Glutamatergic neuron (in vitro differentiated cells): ENCODE measurements around the gene MIS18A. TPM values are rescaled to one million over a fixed set of nuclear protein-coding genes. Genes with fewer than 3 reads are reported as not detected.

Source experiments
- DNase-seq: peaks from one replicate; pipeline ENCODE4 v3.0.0; 2022
- H3K27ac Mint-ChIP-seq: one replicate; pipeline ENCODE4 v1.8.0; 2020; ENCODE audit warnings: mild to moderate bottlenecking, mixed read lengths, inconsistent platforms; ENCODE audit not compliant: unreplicated experiment
- H3K27me3 Mint-ChIP-seq: one replicate; pipeline ENCODE4 v1.8.0; 2020; ENCODE audit warnings: mild to moderate bottlenecking, moderate library complexity, mixed read lengths, inconsistent platforms; ENCODE audit not compliant: unreplicated experiment
- H3K36me3 Mint-ChIP-seq: one replicate; pipeline ENCODE4 v1.8.0; 2020; ENCODE audit warnings: mild to moderate bottlenecking, mixed read lengths, inconsistent platforms; ENCODE audit not compliant: unreplicated experiment
- H3K4me1 Mint-ChIP-seq: one replicate; pipeline ENCODE4 v1.8.0; 2020; ENCODE audit warnings: mild to moderate bottlenecking, low read depth, mixed read lengths, inconsistent platforms; ENCODE audit not compliant: unreplicated experiment
- H3K4me3 Mint-ChIP-seq: one replicate; pipeline ENCODE4 v1.8.0; 2020; ENCODE audit warnings: mild to moderate bottlenecking, mixed read lengths, inconsistent platforms; ENCODE audit not compliant: unreplicated experiment
- H3K9me3 Mint-ChIP-seq: one replicate; pipeline ENCODE4 v1.8.0; 2020; ENCODE audit warnings: mild to moderate bottlenecking, moderate library complexity, mixed read lengths, inconsistent platforms; ENCODE audit not compliant: unreplicated experiment
- total RNA-seq: library from RNA; stranded (reverse); fragmentation: NEBNext Ultra II Directional; extraction: Animal tissue kit (Norgen Biotek cat#: 25700); gene quantifications from one replicate; pipeline ENCODE4 v1.2.1, GENCODE V29; 2021; ENCODE audit not compliant: unreplicated experiment
- TF ChIP-seq, protein P1 (sequence below): fragments of 200-600 bp; sonication (generic); IDR thresholded peaks from one replicate; pipeline ENCODE4 v1.5.0; 2021; ENCODE audit not compliant: partially characterized antibody, unreplicated experiment

MIS18A gene
- total RNA-seq, 1 donor from 2014 or later: 12.6 TPM

- H3K9me3 Mint-ChIP-seq: peaks cover 5% of the 10 kb centered on the region
- H3K4me3 Mint-ChIP-seq: no peak overlapping the region
- no peak overlapping the region for H3K27ac Mint-ChIP-seq
- TF ChIP-seq, protein P1, sequence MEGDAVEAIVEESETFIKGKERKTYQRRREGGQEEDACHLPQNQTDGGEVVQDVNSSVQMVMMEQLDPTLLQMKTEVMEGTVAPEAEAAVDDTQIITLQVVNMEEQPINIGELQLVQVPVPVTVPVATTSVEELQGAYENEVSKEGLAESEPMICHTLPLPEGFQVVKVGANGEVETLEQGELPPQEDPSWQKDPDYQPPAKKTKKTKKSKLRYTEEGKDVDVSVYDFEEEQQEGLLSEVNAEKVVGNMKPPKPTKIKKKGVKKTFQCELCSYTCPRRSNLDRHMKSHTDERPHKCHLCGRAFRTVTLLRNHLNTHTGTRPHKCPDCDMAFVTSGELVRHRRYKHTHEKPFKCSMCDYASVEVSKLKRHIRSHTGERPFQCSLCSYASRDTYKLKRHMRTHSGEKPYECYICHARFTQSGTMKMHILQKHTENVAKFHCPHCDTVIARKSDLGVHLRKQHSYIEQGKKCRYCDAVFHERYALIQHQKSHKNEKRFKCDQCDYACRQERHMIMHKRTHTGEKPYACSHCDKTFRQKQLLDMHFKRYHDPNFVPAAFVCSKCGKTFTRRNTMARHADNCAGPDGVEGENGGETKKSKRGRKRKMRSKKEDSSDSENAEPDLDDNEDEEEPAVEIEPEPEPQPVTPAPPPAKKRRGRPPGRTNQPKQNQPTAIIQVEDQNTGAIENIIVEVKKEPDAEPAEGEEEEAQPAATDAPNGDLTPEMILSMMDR: no peak
- H3K36me3 Mint-ChIP-seq: peaks cover 6% of the 10 kb centered on the region
- peaks cover 3% of the 10 kb centered on the region for H3K27me3 Mint-ChIP-seq
- no peak for DNase-seq
- H3K4me1 Mint-ChIP-seq: peaks cover 19% of the 10 kb centered on the region
These were observed 38.9 kb upstream of the MIS18A start for GRCh38 chr21:32317726-32318125.

GRCh38 chr21:32316361-32317215, 37.7 kb upstream of the MIS18A start:
- peaks cover 23% of the 10 kb centered on the region for H3K4me1 Mint-ChIP-seq
- TF ChIP-seq, protein P1: no peak
- H3K36me3 Mint-ChIP-seq: peaks cover 6% of the 10 kb centered on the region
- H3K4me3 Mint-ChIP-seq: no peak overlapping the region
- H3K27ac Mint-ChIP-seq: no peak overlapping the region
- H3K27me3 Mint-ChIP-seq: peaks cover 3% of the 10 kb centered on the region
- H3K9me3 Mint-ChIP-seq: peaks cover 5% of the 10 kb centered on the region
- no peak for DNase-seq

DNA sequence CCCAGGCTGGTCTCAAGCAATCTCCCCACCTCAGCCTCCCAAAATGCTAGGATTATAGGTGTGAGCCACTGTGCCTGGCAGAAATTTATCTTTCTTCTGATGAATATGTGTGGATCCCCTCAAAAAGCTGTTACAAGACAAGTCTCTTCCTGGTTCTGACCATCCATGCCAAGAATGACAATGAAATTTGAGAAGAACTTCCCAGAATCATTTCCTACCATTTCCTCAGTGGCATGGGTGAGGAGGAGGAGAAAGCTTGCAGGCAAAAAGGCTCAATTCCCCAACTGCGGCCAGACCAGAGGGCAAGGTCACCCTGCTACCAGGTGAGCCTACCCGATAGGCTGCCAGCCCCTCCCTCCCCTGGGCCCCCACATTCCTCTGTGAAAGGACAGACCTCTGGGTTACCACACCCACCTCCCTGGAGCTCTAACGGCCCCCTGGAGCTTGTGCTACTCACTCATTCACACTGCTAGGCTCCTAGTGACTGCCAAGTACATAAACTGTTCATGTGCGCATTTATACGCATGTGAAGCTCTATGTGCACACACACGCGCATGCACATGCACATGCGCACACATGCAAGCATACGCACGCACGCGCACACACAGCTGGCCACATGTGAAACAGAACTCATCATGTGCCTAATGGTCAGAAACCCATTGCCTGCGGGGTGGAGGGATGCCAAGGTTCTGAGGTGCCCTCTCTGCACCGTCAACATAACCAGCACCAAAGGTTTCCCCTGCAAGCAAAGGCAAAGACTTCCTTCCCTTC, 36.8 kb upstream of the MIS18A start:
- TF ChIP-seq, protein P1: no peak
- peaks cover 26% of the 10 kb centered on the region for H3K4me1 Mint-ChIP-seq
- H3K36me3 Mint-ChIP-seq: peaks cover 6% of the 10 kb centered on the region
- peaks cover 7% of the 10 kb centered on the region for H3K9me3 Mint-ChIP-seq
- no peak overlapping the region for H3K27ac Mint-ChIP-seq
- H3K27me3 Mint-ChIP-seq: peaks cover 3% of the 10 kb centered on the region
- no peak for DNase-seq
- H3K4me3 Mint-ChIP-seq: no peak overlapping the region

GRCh38 chr21:32314806-32315205, 36.0 kb upstream of the MIS18A start:
- Mint-ChIP-seq H3K27ac (no peak overlapping the region), H3K9me3 (peaks cover 3% of the 10 kb centered on the region), H3K36me3 (peaks cover under 1% of the 10 kb centered on the region)

More at GRCh38 chr21:32314806-32315205, 36.0 kb upstream of the MIS18A start:
- H3K27me3 Mint-ChIP-seq: no peaks in the 10 kb centered on the region
- H3K4me3 Mint-ChIP-seq: no peak overlapping the region
- DNase-seq: no peak
- H3K4me1 Mint-ChIP-seq: peaks cover 17% of the 10 kb centered on the region
- TF ChIP-seq, protein P1: no peak
